ENCODE data around the gene HIC1.
"Not testable (repeated sequence)": the region's sequence is repeated elsewhere in the genome, so short reads cannot be mapped to it uniquely, and the experiment has no call there.

Gene HIC1

GRCh38 chr17:2054512-2055291, at the start of gene HIC1:
HIC1 (plus strand) TSS chr17:2055103; CDS start chr17:2056691, 1,588 bp downstream.
- DNase-seq, result peak; percentile 78

GRCh38 chr17:2008332-2009126, 46.4 kb upstream of the HIC1 start:
- no peak for DNase-seq

GRCh38 chr17:2009737-2010136, 45.2 kb upstream of the HIC1 start:
- no peak for DNase-seq

GRCh38 chr17:2011411-2012371, 43.2 kb upstream of the HIC1 start:
- no peak for DNase-seq

GRCh38 chr17:2012499-2012898, 42.4 kb upstream of the HIC1 start:
- DNase-seq, result no peak

GRCh38 chr17:2013220-2013993, 41.5 kb upstream of the HIC1 start:
- not testable (repeated sequence) for DNase-seq

- no peak for DNase-seq
These were observed 40.9 kb upstream of the HIC1 start for GRCh38 chr17:2013994-2014317.

- DNase-seq, result no peak
These were observed 39.6 kb upstream of the HIC1 start for GRCh38 chr17:2015314-2015713.

GRCh38 chr17:2016494-2016893, 38.4 kb upstream of the HIC1 start:
- no peak for DNase-seq

- DNase-seq, result no peak
These were observed 37.5 kb upstream of the HIC1 start for GRCh38 chr17:2017274-2017941.

- no peak for DNase-seq
These were observed 36.0 kb upstream of the HIC1 start for GRCh38 chr17:2018716-2019510.

- DNase-seq, result no peak
These were observed 35.2 kb upstream of the HIC1 start for GRCh38 chr17:2019723-2020122.

- no peak for DNase-seq
These were observed 34.2 kb upstream of the HIC1 start for GRCh38 chr17:2020721-2021120.

GRCh38 chr17:2022647-2023240, 32.2 kb upstream of the HIC1 start:
- no peak for DNase-seq

GRCh38 chr17:2023256-2023655, 31.6 kb upstream of the HIC1 start:
- no peak for DNase-seq

GRCh38 chr17:2023692-2024571, 31.0 kb upstream of the HIC1 start:
- peak; percentile 24 for DNase-seq

GRCh38 chr17:2024572-2025219, 30.2 kb upstream of the HIC1 start:
- DNase-seq, result no peak

- DNase-seq, result peak; percentile 67
These were observed 29.7 kb upstream of the HIC1 start, which contains the start of gene RTN4RL1 for GRCh38 chr17:2025220-2025621. RTN4RL1 (minus strand) TSS chr17:2025334; CDS start chr17:2024865, 469 bp downstream.
